PC-9 (cell line): ENCODE data around the gene POLR2A. TPM values are rescaled to one million over a fixed set of nuclear protein-coding genes. Genes with fewer than 3 reads are reported as not detected.

Experiments used
- BruUV-seq: library from RNA; stranded (reverse); fragments of 400-500 nt; replicated peaks from 2 replicates; lab custom pipeline; 2021; lab: Mats Ljungman, UMichigan
- CTCF ChIA-PET: fragments of 300-600 bp; sonication (Branson Sonifier 250); formaldehyde crosslinking; loops from one replicate; lab custom pipeline; 2022; ENCODE audit warnings: antibody characterized with exemption; lab: Charles Lee
- POLR2A ChIA-PET: fragments of 300-600 bp; sonication (Branson Sonifier 250); formaldehyde crosslinking; loops from one replicate; lab custom pipeline; 2022; ENCODE audit warnings: antibody characterized with exemption; ENCODE audit not compliant: unreplicated experiment; lab: Charles Lee
- DNase-seq, 2 experiments: peaks; one replicate each; pipeline versions ENCODE4 v3.0.0 to v3.0.0-alpha.2; 2015 to 2022; ENCODE audit warnings: mixed read lengths in 1 of 2
- H2AFZ ChIP-seq: fragments of 200-600 bp; sonication (generic); 2 replicates; pipeline ENCODE4 v1.8.1; 2017; ENCODE audit warnings: antibody characterized with exemption
- H3F3A ChIP-seq: fragments of 200-600 bp; sonication (generic); 2 replicates; pipeline ENCODE4 v1.8.1; 2017; ENCODE audit warnings: antibody characterized with exemption, mild to moderate bottlenecking, low read depth; ENCODE audit not compliant: insufficient read depth
- H3K27ac ChIP-seq: fragments of 200-600 bp; sonication (generic); 2 replicates; pipeline ENCODE4 v1.6.1; 2016; ENCODE audit warnings: mixed run types
- H3K27me3 ChIP-seq: fragments of 200-600 bp; sonication (generic); 2 replicates; pipeline ENCODE4 v1.6.1; 2016; ENCODE audit warnings: low read depth, mixed run types; ENCODE audit not compliant: insufficient read depth
- H3K36me3 ChIP-seq: fragments of 200-600 bp; sonication (generic); 2 replicates; pipeline ENCODE4 v1.6.1; 2016; ENCODE audit warnings: low read depth, mixed run types
- H3K4me1 ChIP-seq: fragments of 200-600 bp; sonication (generic); replicated peaks from 2 replicates; pipeline ENCODE4 v1.6.1; 2016; ENCODE audit warnings: mixed run types; ENCODE audit not compliant: insufficient read depth
- H3K4me2 ChIP-seq: fragments of 200-600 bp; sonication (generic); 2 replicates; pipeline ENCODE4 v1.6.1; 2017; ENCODE audit warnings: mixed run types
- H3K4me3 ChIP-seq: fragments of 200-600 bp; sonication (generic); 2 replicates; pipeline ENCODE4 v1.6.1; 2016; ENCODE audit warnings: mixed run types
- H3K79me2 ChIP-seq: fragments of 200-600 bp; sonication (generic); 2 replicates; pipeline ENCODE4 v1.6.1; 2017; ENCODE audit warnings: low read depth, mixed run types
- H3K9me2 ChIP-seq: fragments of 200-600 bp; sonication (generic); 2 replicates; pipeline ENCODE4 v1.8.1; 2017; ENCODE audit warnings: mild to moderate bottlenecking; ENCODE audit not compliant: insufficient read depth
- H3K9me3 ChIP-seq: fragments of 200-600 bp; sonication (generic); 2 replicates; pipeline ENCODE4 v1.8.1; 2016; ENCODE audit warnings: low read depth; ENCODE audit not compliant: insufficient read depth
- H4K20me1 ChIP-seq: fragments of 200-600 bp; sonication (generic); 2 replicates; pipeline ENCODE4 v1.8.1; 2017; ENCODE audit not compliant: insufficient read depth
- EZH2 ChIP-seq: fragments of 200-600 bp; sonication (generic); IDR thresholded peaks from 2 replicates; pipeline ENCODE4 v1.8.0; 2017; ENCODE audit warnings: antibody characterized with exemption, low read depth
- intact Hi-C: fragments of 100-400 bp; cut with micrococcal nuclease; formaldehyde crosslinking; loops from one replicate; pipeline ENCODE4 v1.10.0; 2022; ENCODE audit not compliant: unreplicated experiment
- total RNA-seq: library from RNA; stranded (reverse); gene quantifications from 2 replicates; pipeline ENCODE4 v1.2.3, GENCODE V29; 2021
- TF ChIP-seq, protein P1 (sequence below): fragments of 200-600 bp; sonication (generic); conservative IDR thresholded peaks from 2 replicates; pipeline ENCODE4 v1.6.1; 2017; ENCODE audit warnings: mixed run types, antibody characterized with exemption, mild to moderate bottlenecking, moderate library complexity

Gene POLR2A
- total RNA-seq, 1 experiment from 2014 or later: 149 TPM

DNA sequence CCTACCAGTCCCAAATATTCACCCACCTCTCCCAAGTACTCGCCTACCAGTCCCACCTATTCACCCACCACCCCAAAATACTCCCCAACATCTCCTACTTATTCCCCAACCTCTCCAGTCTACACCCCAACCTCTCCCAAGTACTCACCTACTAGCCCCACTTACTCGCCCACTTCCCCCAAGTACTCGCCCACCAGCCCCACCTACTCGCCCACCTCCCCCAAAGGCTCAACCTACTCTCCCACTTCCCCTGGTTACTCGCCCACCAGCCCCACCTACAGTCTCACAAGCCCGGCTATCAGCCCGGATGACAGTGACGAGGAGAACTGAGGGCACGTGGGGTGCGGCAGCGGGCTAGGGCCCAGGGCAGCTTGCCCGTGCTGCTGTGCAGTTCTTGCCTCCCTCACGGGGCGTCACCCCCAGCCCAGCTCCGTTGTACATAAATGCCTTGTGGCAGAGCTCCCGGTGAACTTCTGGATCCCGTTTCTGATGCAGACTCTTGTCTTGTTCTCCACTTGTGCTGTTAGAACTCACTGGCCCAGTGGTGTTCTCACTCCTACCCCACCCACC is 29.8 kb downstream of the POLR2A start:
- POLR2A ChIA-PET: interaction anchor here (0.6 kb wide), 1 partner anchor 61 kb away, joined by 8 read pairs; no protein-coding TSS in a partner anchor

DNA sequence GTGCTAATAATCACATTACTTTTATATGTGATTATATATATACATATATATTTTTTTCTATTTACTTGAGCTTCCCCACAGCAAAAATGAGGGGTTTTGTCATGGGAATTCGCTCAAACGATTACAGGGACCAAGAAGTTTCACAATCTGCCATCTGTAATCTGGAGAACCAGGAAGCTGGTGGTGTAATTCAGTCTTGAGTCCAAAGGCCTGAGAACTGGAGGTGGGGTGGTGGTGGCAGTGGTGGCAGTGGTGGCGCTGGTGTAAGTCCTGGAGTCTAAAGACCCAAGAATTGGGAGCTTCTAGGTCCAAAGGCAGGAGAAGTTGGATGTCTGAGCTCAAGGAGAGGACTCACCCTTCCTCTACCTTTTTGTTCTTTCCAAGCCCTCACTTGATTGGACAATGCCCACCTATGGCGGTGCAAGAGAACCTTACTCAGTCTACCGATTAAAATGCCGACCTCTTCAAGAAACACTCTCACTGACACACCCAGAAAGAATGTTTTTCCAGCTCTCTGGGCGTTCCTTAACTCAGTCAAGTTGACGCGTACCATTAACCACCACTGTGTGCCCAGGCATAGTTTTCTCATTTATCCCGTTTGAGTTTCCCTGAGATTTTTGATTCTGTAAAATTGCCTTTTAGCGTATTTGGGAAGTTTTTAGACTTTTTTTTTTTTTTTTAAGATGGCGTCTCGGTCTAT is 31.9 kb downstream of the POLR2A start:
- no peak overlapping the region for H3K27ac ChIP-seq
- no peak for DNase-seq
- TF ChIP-seq EZH2: no peak
- TF ChIP-seq, protein P1, sequence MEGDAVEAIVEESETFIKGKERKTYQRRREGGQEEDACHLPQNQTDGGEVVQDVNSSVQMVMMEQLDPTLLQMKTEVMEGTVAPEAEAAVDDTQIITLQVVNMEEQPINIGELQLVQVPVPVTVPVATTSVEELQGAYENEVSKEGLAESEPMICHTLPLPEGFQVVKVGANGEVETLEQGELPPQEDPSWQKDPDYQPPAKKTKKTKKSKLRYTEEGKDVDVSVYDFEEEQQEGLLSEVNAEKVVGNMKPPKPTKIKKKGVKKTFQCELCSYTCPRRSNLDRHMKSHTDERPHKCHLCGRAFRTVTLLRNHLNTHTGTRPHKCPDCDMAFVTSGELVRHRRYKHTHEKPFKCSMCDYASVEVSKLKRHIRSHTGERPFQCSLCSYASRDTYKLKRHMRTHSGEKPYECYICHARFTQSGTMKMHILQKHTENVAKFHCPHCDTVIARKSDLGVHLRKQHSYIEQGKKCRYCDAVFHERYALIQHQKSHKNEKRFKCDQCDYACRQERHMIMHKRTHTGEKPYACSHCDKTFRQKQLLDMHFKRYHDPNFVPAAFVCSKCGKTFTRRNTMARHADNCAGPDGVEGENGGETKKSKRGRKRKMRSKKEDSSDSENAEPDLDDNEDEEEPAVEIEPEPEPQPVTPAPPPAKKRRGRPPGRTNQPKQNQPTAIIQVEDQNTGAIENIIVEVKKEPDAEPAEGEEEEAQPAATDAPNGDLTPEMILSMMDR: no peak
- H2AFZ ChIP-seq: no peak overlapping the region
- POLR2A ChIA-PET: no interaction called here
- H3K4me2 ChIP-seq: no peak overlapping the region
- no peaks in the 10 kb centered on the region for H3K4me1 ChIP-seq
- CTCF ChIA-PET: interaction anchor here (0.6 to 2.9 kb wide), 5 partner anchors 45 to 155 kb away, joined by 3 to 22 read pairs (median 4); no protein-coding TSS in a partner anchor
- H3K4me3 ChIP-seq: no peak overlapping the region
- no TSS peak for BruUV-seq
- peaks cover 7% of the 10 kb centered on the region; the same call in 1 of the 2 replicates for H3F3A ChIP-seq
- no peaks in the 10 kb centered on the region for H4K20me1 ChIP-seq
- H3K36me3 ChIP-seq: no peaks in the 10 kb centered on the region
- intact Hi-C loops: no loop called here
- no peaks in the 10 kb centered on the region for H3K79me2 ChIP-seq
- H3K9me3 ChIP-seq: no peaks in the 10 kb centered on the region
- no peaks in the 10 kb centered on the region for H3K27me3 ChIP-seq
- no peaks in the 10 kb centered on the region for H3K9me2 ChIP-seq

More for the DNA sequence above, 29.8 kb downstream of the POLR2A start:
- TF ChIP-seq, protein P1: no peak
- TF ChIP-seq EZH2: no peak
- Histone ChIP-seq H3K79me2 (no peaks in the 10 kb centered on the region), H3K4me1 (no peaks in the 10 kb centered on the region), H3K4me2 (no peak overlapping the region), H2AFZ (no peak overlapping the region), H3K9me3 (no peaks in the 10 kb centered on the region), H3K9me2 (no peaks in the 10 kb centered on the region), H3K36me3 (no peaks in the 10 kb centered on the region), H4K20me1 (no peaks in the 10 kb centered on the region), H3K4me3 (no peak overlapping the region), H3K27me3 (no peaks in the 10 kb centered on the region), H3K27ac (no peak overlapping the region), H3F3A (peaks cover 7% of the 10 kb centered on the region; the same call in 1 of the 2 replicates)
- CTCF ChIA-PET: interaction anchor here (0.6 to 2.9 kb wide), 4 partner anchors 43 to 114 kb away, joined by 3 to 22 read pairs (median 3); no protein-coding TSS in a partner anchor
- no TSS peak for BruUV-seq
- DNase-seq: no peak
- intact Hi-C loops: loop anchor here (1.0 to 5.0 kb wide), 3 partner anchors 47 to 173 kb away; partner anchors contain the start of genes SENP3, TP53 and WRAP53

DNA sequence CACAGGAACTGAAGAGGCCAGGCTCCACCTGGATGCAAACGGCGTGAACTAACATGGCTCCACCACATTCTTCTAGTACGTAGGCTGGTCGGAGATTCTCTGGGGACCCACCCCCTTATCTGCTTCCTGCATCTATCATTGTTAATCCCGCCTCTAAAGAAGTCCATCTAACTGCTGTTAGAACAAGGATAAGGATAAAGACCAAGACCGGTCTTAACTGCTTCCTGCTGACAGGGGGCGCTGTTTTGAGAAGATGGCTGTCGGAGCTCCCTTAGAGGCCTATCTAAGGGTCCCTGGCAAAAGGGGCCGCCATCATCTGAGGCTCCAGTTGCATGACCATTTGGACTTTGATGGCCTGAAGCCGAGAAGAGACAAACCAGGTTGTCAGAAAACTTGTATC is 38.9 kb downstream of the POLR2A start:
- Histone ChIP-seq H3K79me2 (no peaks in the 10 kb centered on the region), H3K9me2 (no peaks in the 10 kb centered on the region), H4K20me1 (no peaks in the 10 kb centered on the region), H3K36me3 (no peaks in the 10 kb centered on the region), H3K4me2 (no peak overlapping the region), H3K27me3 (no peaks in the 10 kb centered on the region), H3F3A (no peaks in the 10 kb centered on the region), H3K27ac (no peak overlapping the region), H3K4me1 (no peaks in the 10 kb centered on the region), H3K4me3 (no peak overlapping the region), H3K9me3 (no peaks in the 10 kb centered on the region), H2AFZ (no peak overlapping the region)
- BruUV-seq: no TSS peak
- CTCF ChIA-PET: interaction anchor here (0.6 kb wide), 1 partner anchor 23 kb away, joined by 15 read pairs; no protein-coding TSS in a partner anchor
- no peak for DNase-seq
- POLR2A ChIA-PET: interaction anchor here (0.6 kb wide), 1 partner anchor 14 kb away, joined by 4 read pairs; no protein-coding TSS in a partner anchor
- TF ChIP-seq, protein P1: peak; percentile 52
- TF ChIP-seq EZH2: no peak
- intact Hi-C loops: no loop called here
